ENCODE data around the gene GTF2E1.

DNA sequence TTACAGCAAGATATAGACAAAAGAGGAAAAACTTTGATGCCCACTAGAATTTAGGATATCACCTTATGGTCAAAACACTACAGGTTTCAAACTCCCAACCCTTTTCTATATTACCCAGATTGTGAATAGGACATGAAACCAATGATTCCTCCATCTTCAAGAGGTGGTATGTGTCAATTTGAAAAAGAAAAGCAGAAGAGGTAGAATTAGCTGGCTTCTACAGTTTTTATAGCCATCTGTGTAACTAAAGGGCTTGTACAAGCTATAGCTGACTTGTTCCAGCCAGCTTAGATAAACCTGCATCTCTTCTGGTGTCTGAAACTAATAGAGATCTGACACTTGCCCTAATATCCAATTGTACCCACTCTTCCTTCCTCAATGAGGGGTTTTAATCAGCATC, 35.6 kb upstream of the GTF2E1 start:
- TF ChIP-seq, protein P1, sequence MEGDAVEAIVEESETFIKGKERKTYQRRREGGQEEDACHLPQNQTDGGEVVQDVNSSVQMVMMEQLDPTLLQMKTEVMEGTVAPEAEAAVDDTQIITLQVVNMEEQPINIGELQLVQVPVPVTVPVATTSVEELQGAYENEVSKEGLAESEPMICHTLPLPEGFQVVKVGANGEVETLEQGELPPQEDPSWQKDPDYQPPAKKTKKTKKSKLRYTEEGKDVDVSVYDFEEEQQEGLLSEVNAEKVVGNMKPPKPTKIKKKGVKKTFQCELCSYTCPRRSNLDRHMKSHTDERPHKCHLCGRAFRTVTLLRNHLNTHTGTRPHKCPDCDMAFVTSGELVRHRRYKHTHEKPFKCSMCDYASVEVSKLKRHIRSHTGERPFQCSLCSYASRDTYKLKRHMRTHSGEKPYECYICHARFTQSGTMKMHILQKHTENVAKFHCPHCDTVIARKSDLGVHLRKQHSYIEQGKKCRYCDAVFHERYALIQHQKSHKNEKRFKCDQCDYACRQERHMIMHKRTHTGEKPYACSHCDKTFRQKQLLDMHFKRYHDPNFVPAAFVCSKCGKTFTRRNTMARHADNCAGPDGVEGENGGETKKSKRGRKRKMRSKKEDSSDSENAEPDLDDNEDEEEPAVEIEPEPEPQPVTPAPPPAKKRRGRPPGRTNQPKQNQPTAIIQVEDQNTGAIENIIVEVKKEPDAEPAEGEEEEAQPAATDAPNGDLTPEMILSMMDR (IDR thresholded peaks at IDR 0.05; ENCODE audit: insufficient read depth, low read length, poor library complexity, severe bottlenecking), result no peak
- no peak for TF ChIP-seq EZH2phosphoT487 (conservative IDR thresholded peaks at IDR 0.05; ENCODE audit: low read length)
